ENCODE results near the gene MSL1.
A peak's percentile ranks its signal among the peaks of the same experiment; 100 is the strongest.

MSL1 gene

DNA sequence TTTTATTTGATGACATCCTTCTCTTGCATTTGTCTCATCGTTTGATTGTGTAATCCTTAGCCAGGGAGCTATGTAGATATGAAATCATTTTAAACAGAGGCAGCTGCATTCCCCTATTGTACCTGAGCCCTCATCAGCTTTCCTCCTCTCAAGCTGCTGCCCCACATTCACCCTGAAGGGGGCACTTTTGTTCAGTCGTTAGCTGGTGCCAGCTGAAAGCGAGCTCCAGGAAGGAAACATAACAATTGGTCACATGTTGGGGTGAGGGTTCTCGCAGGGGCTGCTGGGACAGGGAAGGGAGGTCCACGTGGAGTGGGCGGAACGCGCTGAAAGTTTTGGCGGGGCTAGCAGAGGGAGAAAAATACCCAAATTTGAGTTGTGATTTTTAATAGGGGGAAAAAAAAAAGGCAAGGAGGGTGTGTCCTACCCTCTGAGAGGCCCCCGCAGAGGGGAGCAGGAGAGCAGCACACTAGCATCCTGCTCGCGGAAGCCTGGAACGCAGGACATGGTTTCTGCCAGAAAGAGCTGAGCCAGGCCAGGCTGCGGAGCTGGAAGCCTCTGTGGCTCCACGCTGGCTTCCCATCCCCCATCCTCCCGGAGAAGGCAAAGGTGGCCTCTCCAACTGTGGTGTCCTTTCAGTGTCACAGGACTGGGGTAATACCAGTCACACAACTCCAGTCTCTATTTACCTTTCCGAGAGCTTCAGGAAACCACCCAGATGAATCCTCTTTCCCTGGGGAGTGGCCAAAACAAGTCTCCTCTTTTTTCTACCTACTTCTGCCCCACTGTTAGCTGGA lies 8.5 kb upstream of the MSL1 start:
- H3K9me3 Mint-ChIP-seq = no peaks in the 10 kb centered on the region
- H3K27me3 Mint-ChIP-seq = no peaks in the 10 kb centered on the region
- peak; percentile 90 to 91 for DNase-seq (ENCODE audit: low spot score in 2 of 2)
- peak; percentile 88 for ATAC-seq (replicated peaks; ENCODE audit: extremely low read depth, poor library complexity, severe bottlenecking)
- H3K4me1 Mint-ChIP-seq = peaks cover 50% of the 10 kb centered on the region
- H3K36me3 Mint-ChIP-seq (ENCODE audit: insufficient read depth) = peaks cover 5% of the 10 kb centered on the region
- H3K27ac Mint-ChIP-seq (ENCODE audit: low read depth) = peak overlapping the region; percentile 45
- H3K4me3 Mint-ChIP-seq = peak overlapping the region; percentile 67

DNA sequence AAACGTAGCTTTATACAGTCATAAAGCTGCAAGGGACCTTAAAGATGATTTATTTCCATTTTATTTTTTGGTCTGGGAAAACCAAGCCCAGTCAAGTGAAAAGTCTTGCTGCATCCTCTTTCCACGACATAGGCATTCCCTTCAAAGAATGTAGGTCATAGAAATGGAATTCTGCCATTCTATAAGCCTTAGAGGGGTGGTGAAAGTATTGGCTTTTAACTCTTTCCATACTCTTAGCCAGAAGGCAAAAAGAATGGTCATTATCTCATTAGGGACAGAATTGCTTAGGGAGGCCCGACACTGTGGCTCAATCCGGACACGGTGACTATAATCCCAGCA lies 7.9 kb upstream of the MSL1 start:
- Mint-ChIP-seq H3K4me1 (peaks cover 49% of the 10 kb centered on the region), H3K27me3 (no peaks in the 10 kb centered on the region), H3K36me3 (ENCODE audit: insufficient read depth) (peaks cover 6% of the 10 kb centered on the region), H3K27ac (ENCODE audit: low read depth) (peak overlapping the region; percentile 45), H3K9me3 (no peaks in the 10 kb centered on the region), H3K4me3 (peak overlapping the region; percentile 67)
- ATAC-seq (replicated peaks; ENCODE audit: extremely low read depth, poor library complexity, severe bottlenecking) (no peak), DNase-seq (ENCODE audit: low spot score in 2 of 2) (no peak)

DNA sequence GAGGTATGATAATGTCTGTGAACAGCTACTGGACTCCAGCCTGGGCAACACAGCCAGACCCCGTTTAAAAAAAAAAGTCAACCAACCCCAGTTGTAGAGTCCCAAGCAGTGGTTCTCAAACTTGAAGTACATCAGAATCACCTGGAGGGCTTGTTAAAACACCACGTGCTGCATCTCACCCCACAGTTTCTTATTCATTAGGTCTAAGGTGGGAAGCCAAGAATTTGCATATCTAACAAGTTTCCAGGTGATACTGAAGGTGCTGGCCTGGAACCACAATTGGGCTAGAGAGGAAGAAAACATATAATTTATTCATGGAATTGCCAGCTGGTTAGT lies 6.7 kb upstream of the MSL1 start:
- no peaks in the 10 kb centered on the region for H3K27me3 Mint-ChIP-seq

DNA sequence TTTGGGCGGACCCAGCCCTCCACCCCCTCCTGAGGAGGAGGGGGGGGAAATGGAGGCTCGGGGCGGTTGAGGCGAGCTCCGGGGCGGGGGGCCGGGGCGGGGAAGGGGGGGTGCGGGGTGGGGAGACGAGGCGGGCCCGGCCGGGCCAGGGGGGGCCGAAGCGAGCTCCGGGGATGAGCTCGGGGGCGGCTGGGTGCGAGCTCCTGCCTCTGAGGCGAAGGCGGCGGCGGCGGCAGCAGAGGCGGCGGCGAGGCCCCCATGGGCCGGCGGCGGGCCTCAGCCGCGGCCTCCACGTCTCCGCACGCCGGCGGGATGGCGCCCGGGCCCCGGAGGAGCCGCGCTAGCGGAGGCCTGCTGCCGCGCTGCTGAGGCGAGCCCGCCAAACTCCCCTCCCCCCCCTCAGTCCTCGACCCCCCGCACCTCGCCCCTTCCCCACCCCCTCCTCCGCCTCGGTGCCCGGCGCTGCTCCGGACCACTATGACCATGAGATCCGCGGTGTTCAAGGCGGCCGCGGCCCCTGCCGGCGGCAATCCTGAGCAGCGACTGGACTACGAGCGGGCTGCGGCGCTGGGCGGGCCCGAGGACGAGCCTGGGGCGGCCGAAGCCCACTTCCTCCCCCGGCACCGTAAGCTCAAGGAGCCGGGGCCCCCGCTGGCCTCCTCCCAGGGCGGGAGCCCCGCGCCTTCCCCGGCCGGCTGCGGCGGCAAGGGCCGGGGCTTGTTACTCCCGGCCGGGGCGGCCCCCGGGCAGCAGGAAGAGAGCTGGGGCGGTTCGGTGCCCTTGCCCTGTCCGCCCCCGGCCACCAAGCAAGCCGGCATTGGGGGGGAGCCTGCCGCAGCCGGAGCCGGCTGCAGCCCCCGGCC lies 596 bp downstream of the MSL1 start:
- Mint-ChIP-seq H3K4me3 (peak overlapping the region; percentile 96), H3K9me3 (no peaks in the 10 kb centered on the region), H3K4me1 (peaks cover 47% of the 10 kb centered on the region), H3K27ac (ENCODE audit: low read depth) (no peak overlapping the region), H3K27me3 (no peaks in the 10 kb centered on the region), H3K36me3 (ENCODE audit: insufficient read depth) (peaks cover 34% of the 10 kb centered on the region)
- DNase-seq (ENCODE audit: low spot score in 2 of 2) (no peak), ATAC-seq (replicated peaks; ENCODE audit: extremely low read depth, poor library complexity, severe bottlenecking) (peak; percentile 34)

More for the DNA sequence above, 6.7 kb upstream of the MSL1 start:
- no peaks in the 10 kb centered on the region for H3K9me3 Mint-ChIP-seq
- H3K27ac Mint-ChIP-seq (ENCODE audit: low read depth) = no peak overlapping the region
- DNase-seq (ENCODE audit: low spot score in 2 of 2) (no peak), ATAC-seq (replicated peaks; ENCODE audit: extremely low read depth, poor library complexity, severe bottlenecking) (no peak)
- peaks cover 6% of the 10 kb centered on the region for H3K36me3 Mint-ChIP-seq (ENCODE audit: insufficient read depth)
- H3K4me1 Mint-ChIP-seq = peaks cover 42% of the 10 kb centered on the region
- no peak overlapping the region for H3K4me3 Mint-ChIP-seq

DNA sequence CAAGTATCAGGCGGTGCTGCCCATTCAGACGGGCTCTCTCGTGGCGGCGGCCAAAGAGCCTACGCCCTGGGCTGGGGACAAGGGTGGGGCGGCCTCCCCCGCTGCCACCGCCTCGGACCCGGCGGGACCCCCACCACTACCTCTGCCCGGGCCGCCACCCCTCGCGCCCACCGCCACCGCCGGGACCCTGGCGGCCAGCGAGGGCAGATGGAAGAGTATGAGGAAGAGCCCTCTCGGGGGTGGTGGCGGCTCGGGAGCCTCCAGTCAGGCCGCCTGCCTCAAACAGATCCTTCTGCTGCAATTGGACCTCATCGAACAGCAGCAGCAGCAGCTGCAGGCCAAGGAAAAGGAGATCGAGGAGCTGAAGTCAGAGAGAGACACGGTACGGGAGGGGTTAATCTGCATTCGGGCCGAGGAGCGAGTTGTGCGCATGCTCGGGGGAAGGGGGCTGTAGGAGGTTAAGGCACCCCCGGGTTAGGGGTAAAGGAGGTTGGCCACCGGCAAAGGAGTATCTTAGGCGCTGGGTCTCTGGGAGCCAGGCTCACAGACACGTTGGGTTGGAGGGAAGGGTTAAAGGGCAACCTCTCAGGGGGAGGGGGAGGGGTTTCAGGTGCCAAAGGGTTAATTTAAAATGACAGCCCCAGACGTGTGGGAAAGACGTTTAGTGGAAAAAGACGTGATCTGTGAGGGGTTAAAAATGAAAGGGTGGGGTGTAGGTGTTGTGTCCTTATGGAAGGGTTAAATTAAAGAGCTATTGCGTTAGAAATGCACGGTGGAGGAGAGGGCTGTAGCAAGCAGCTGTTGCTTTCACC lies 1.4 kb downstream of the MSL1 start:
- Mint-ChIP-seq H3K9me3 (no peaks in the 10 kb centered on the region), H3K27me3 (no peaks in the 10 kb centered on the region), H3K4me3 (peak overlapping the region; percentile 96), H3K4me1 (peaks cover 43% of the 10 kb centered on the region), H3K36me3 (ENCODE audit: insufficient read depth) (peaks cover 41% of the 10 kb centered on the region), H3K27ac (ENCODE audit: low read depth) (peak overlapping the region; percentile 80)
- DNase-seq (ENCODE audit: low spot score in 2 of 2) = no peak
- ATAC-seq (replicated peaks; ENCODE audit: extremely low read depth, poor library complexity, severe bottlenecking) = peak; percentile 47

DNA sequence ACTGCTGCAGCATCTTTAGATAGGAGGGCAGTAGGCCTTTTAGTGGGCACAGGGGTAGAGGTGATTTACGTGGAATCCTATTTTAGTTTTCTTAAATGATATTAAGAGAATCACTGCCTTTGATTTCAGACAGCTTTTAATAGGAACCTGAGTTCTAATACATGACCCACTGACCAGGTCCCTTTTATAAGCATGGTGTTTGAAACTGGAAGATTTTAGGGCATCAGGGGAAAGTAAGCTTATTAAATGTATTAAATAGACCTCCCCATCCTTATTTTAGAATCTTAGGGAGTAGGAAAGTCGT lies 2.0 kb downstream of the MSL1 start:
- H3K9me3 Mint-ChIP-seq = no peaks in the 10 kb centered on the region
- H3K4me3 Mint-ChIP-seq = peak overlapping the region; percentile 96
- H3K36me3 Mint-ChIP-seq (ENCODE audit: insufficient read depth) = peaks cover 43% of the 10 kb centered on the region
- peaks cover 40% of the 10 kb centered on the region for H3K4me1 Mint-ChIP-seq
- no peak for ATAC-seq (replicated peaks; ENCODE audit: extremely low read depth, poor library complexity, severe bottlenecking)
- H3K27me3 Mint-ChIP-seq = no peaks in the 10 kb centered on the region
- H3K27ac Mint-ChIP-seq (ENCODE audit: low read depth) = peak overlapping the region; percentile 80
- DNase-seq (ENCODE audit: low spot score in 2 of 2) = no peak

DNA sequence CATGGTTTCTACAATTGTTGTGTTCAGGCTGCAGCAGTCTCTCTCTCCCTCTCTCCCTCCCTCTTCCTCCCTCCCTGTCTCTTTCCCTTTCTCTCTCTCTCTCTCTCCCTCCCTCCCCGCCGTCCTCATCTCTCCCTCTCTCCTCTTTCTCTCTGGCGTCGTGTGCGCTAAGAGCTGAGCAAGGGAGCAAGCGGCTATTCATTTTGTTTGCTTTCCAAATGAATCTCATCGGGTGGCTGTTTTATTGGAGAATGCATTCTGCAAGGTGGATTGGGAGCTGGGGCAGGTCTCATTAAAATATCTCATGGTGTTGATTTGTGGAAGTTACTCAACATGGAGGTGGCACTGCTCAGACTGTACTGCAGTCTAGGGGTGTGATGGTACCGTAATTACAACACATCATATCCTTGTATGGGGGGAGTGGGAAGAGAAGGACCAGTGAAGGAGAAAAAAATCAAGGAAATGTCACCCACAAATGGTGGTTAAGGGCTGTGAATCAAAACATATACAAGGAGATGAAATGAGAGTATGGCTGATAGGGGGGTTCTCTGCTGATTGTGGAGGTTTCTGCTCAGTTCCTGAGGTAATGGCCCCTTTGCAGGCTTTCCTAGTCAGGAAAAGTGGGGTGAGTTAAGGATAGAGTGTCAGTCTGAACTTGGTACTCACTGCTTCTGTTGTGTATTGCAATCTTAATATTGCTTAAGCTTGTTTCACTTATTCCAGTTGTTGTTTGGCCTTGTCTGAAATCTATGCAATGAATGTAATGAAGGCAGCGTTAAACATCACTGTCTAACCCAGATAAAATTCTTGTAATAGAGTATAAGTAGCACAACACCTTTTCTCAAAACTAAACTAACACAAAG lies 2.7 kb downstream of the MSL1 start:
- H3K27me3 Mint-ChIP-seq = no peaks in the 10 kb centered on the region
- peaks cover 49% of the 10 kb centered on the region for H3K36me3 Mint-ChIP-seq (ENCODE audit: insufficient read depth)
- peak overlapping the region; percentile 96 for H3K4me3 Mint-ChIP-seq
- no peak for DNase-seq (ENCODE audit: low spot score in 2 of 2)
- H3K4me1 Mint-ChIP-seq = peaks cover 43% of the 10 kb centered on the region
- H3K27ac Mint-ChIP-seq (ENCODE audit: low read depth) = no peak overlapping the region
- H3K9me3 Mint-ChIP-seq = no peaks in the 10 kb centered on the region
- no peak for ATAC-seq (replicated peaks; ENCODE audit: extremely low read depth, poor library complexity, severe bottlenecking)

DNA sequence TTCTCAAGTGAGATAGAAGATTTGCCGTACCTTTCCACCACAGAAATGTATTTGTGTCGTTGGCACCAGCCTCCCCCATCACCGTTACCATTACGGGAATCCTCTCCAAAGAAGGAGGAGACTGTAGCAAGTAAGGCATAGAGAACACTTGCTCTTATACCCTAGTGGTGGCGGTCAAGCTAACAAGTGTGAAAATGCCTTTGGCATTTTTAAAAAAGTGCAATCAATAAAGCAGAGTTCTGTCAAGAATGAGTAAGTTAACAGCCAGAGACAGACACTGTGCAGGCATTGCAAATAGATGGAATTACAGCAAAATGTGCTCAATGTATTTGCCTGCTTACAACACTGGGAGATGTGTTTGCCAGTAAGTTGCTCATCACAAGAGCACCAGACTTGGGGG lies 7.7 kb downstream of the MSL1 start:
- Mint-ChIP-seq H3K4me1 (peaks cover 35% of the 10 kb centered on the region), H3K27me3 (no peaks in the 10 kb centered on the region), H3K9me3 (no peaks in the 10 kb centered on the region), H3K36me3 (ENCODE audit: insufficient read depth) (peaks cover 65% of the 10 kb centered on the region), H3K27ac (ENCODE audit: low read depth) (no peak overlapping the region), H3K4me3 (no peak overlapping the region)
- DNase-seq (ENCODE audit: low spot score in 2 of 2) (no peak), ATAC-seq (replicated peaks; ENCODE audit: extremely low read depth, poor library complexity, severe bottlenecking) (no peak)

DNA sequence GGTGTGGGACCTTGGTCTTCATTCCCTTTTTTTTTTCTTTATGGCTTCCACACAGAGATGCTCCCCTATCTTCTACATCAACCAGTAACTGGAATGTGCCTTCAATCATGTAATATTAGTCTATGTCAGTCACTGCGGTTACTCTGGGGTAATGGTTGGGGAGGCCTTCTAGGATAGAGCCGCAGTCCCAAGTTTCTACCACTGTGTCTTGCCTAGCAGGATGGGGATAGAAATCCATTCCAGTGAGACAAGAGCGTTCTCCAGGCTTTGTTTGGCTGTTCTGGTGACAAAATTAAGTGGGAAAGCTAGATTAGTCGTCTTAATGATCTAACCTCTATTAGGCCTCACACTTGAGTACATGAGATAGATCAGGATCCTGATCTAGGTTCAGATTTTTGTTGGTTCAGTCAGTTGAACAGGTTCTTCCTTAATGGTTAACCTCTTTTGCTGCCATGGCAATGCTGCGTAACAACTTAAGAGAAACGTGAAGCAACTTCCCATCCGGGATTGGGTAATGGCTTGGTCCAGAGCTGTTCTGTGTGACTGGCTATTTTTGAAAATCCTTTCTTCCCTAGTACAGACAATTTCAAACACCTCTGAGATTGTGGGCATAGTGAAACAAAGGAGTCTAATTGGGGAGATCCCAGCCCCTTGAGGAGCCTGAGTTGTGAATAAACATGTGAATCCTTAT lies 8.7 kb downstream of the MSL1 start:
- Mint-ChIP-seq H3K9me3 (no peaks in the 10 kb centered on the region), H3K36me3 (ENCODE audit: insufficient read depth) (peaks cover 68% of the 10 kb centered on the region), H3K27me3 (no peaks in the 10 kb centered on the region), H3K4me1 (peaks cover 33% of the 10 kb centered on the region), H3K4me3 (no peak overlapping the region), H3K27ac (ENCODE audit: low read depth) (no peak overlapping the region)
- DNase-seq (ENCODE audit: low spot score in 2 of 2) = no peak
- no peak for ATAC-seq (replicated peaks; ENCODE audit: extremely low read depth, poor library complexity, severe bottlenecking)

DNA sequence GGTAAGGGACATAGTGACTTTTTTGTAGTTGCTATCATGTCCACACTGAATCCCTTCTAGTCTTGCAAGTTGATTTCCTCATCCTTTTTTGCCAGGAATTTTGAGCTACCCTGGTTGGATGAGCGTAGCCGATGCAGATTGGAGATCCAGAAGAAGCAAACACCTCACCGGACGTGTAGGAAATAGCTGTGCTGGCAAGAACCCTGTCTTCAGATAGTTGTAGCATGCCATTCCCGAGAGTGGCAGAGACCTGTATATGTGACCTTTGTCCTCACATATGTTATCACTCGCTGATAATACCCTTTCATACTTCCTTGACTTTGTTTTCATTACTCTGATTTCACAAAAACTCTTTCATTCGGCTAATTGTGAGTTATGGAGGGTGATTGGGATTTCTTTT lies 12.4 kb downstream of the MSL1 start:
- no peak overlapping the region for H3K4me3 Mint-ChIP-seq
- no peaks in the 10 kb centered on the region for H3K9me3 Mint-ChIP-seq
- H3K27me3 Mint-ChIP-seq = no peaks in the 10 kb centered on the region
- ATAC-seq (replicated peaks; ENCODE audit: extremely low read depth, poor library complexity, severe bottlenecking) (no peak), DNase-seq (ENCODE audit: low spot score in 2 of 2) (no peak)
- H3K27ac Mint-ChIP-seq (ENCODE audit: low read depth) = no peak overlapping the region
- peaks cover 29% of the 10 kb centered on the region for H3K4me1 Mint-ChIP-seq
- H3K36me3 Mint-ChIP-seq (ENCODE audit: insufficient read depth) = peaks cover 53% of the 10 kb centered on the region

DNA sequence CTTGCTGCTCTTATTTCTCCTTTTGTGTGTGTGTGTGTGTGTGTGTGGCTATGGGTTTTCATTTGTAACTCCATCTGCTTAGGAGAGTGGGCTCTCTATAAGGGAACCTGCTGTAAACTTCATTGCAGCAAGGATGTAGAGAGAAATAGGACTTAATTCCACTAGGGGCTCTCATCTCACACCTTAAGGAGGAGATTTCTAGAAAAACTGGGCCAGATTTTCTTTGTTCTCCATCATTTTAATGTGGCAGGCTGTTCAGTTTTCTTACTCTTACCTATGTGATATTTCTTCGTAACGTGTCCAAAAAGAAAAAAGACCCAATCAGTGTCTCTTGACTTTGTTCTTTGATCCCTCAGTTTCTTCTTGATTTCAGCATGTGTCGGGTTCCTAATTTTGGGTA lies 14.0 kb downstream of the MSL1 start:
- peaks cover 25% of the 10 kb centered on the region for H3K4me1 Mint-ChIP-seq
- peaks cover 58% of the 10 kb centered on the region for H3K36me3 Mint-ChIP-seq (ENCODE audit: insufficient read depth)
- no peak for DNase-seq (ENCODE audit: low spot score in 2 of 2)
- no peak overlapping the region for H3K4me3 Mint-ChIP-seq
- H3K9me3 Mint-ChIP-seq = no peaks in the 10 kb centered on the region
- ATAC-seq (replicated peaks; ENCODE audit: extremely low read depth, poor library complexity, severe bottlenecking) = no peak
- peak overlapping the region; percentile 29 for H3K27ac Mint-ChIP-seq (ENCODE audit: low read depth)
- no peaks in the 10 kb centered on the region for H3K27me3 Mint-ChIP-seq

Data from central memory CD8-positive, alpha-beta T cell (primary cell).